ENCODE data around the gene GP5. TPM values are rescaled to one million over a fixed set of nuclear protein-coding genes. Genes with fewer than 3 reads are reported as not detected.

Gene GP5
- total RNA-seq, 1 donor from 2014 or later: 0.23 TPM

- TF ChIP-seq, protein P1, sequence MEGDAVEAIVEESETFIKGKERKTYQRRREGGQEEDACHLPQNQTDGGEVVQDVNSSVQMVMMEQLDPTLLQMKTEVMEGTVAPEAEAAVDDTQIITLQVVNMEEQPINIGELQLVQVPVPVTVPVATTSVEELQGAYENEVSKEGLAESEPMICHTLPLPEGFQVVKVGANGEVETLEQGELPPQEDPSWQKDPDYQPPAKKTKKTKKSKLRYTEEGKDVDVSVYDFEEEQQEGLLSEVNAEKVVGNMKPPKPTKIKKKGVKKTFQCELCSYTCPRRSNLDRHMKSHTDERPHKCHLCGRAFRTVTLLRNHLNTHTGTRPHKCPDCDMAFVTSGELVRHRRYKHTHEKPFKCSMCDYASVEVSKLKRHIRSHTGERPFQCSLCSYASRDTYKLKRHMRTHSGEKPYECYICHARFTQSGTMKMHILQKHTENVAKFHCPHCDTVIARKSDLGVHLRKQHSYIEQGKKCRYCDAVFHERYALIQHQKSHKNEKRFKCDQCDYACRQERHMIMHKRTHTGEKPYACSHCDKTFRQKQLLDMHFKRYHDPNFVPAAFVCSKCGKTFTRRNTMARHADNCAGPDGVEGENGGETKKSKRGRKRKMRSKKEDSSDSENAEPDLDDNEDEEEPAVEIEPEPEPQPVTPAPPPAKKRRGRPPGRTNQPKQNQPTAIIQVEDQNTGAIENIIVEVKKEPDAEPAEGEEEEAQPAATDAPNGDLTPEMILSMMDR (IDR thresholded peaks at IDR 0.05; ENCODE audit: unreplicated experiment): no peak
- no peak for DNase-seq (ENCODE audit: low spot score)
- no peaks in the 10 kb centered on the region for H3K9me3 Mint-ChIP-seq (ENCODE audit: unreplicated experiment)
- H3K27me3 Mint-ChIP-seq (ENCODE audit: unreplicated experiment): peaks cover 2% of the 10 kb centered on the region
- H3K27ac Mint-ChIP-seq (ENCODE audit: unreplicated experiment): no peak overlapping the region
- H3K4me3 Mint-ChIP-seq (ENCODE audit: unreplicated experiment): no peak overlapping the region
- peaks cover 24% of the 10 kb centered on the region for H3K4me1 Mint-ChIP-seq (ENCODE audit: unreplicated experiment)
- no peaks in the 10 kb centered on the region for H3K36me3 Mint-ChIP-seq (ENCODE audit: low read depth, unreplicated experiment)
Measured at GRCh38 chr3:194401346-194401745, 2.3 kb upstream of the GP5 start.

DNA sequence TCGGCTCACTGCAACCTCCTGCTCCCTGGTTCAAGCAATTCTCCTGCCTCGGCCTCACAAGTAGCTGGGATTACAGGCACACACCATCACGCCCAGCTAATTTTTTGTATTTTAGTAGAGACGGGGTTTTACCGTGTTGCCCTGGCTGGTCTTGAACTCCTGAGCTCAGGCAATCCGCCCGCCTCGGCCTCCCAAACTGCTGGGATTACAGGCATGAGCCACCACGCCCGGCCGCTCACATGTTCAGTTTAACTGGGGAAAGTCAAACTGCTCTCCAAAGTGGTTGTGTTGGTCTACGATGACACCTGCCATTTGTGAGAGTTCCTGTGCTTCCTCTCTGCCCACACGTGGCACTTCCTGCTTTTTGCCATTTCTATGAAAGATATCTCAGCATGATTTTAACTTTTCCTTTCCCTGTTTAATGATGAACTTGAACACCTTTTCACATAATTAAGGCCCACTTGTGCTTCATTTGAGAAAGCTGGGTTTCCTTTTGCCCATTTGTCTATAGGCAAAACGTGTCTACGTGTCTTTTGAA is 877 bp upstream of the GP5 start:
- no peak for DNase-seq (ENCODE audit: low spot score)
- Mint-ChIP-seq H3K36me3 (ENCODE audit: low read depth, unreplicated experiment) (no peaks in the 10 kb centered on the region), H3K27me3 (ENCODE audit: unreplicated experiment) (peaks cover 8% of the 10 kb centered on the region), H3K9me3 (ENCODE audit: unreplicated experiment) (no peaks in the 10 kb centered on the region), H3K4me1 (ENCODE audit: unreplicated experiment) (peaks cover 34% of the 10 kb centered on the region), H3K27ac (ENCODE audit: unreplicated experiment) (no peak overlapping the region), H3K4me3 (ENCODE audit: unreplicated experiment) (no peak overlapping the region)
- TF ChIP-seq, protein P1 (IDR thresholded peaks at IDR 0.05; ENCODE audit: unreplicated experiment): no peak

- DNase-seq (ENCODE audit: low spot score): no peak
Measured at GRCh38 chr3:194397757-194398312, 1.2 kb downstream of the GP5 start.

GRCh38 chr3:194396859-194397756 is 2.0 kb downstream of the GP5 start:
- H3K27me3 Mint-ChIP-seq (ENCODE audit: unreplicated experiment): peaks cover 10% of the 10 kb centered on the region
- no peak overlapping the region for H3K27ac Mint-ChIP-seq (ENCODE audit: unreplicated experiment)
- peaks cover 31% of the 10 kb centered on the region for H3K4me1 Mint-ChIP-seq (ENCODE audit: unreplicated experiment)
- no peaks in the 10 kb centered on the region for H3K36me3 Mint-ChIP-seq (ENCODE audit: low read depth, unreplicated experiment)
- no peak overlapping the region for H3K4me3 Mint-ChIP-seq (ENCODE audit: unreplicated experiment)
- TF ChIP-seq, protein P1 (IDR thresholded peaks at IDR 0.05; ENCODE audit: unreplicated experiment): no peak
- H3K9me3 Mint-ChIP-seq (ENCODE audit: unreplicated experiment): no peaks in the 10 kb centered on the region
- DNase-seq (ENCODE audit: low spot score): no peak

More at GRCh38 chr3:194397757-194398312, 1.2 kb downstream of the GP5 start:
- H3K4me1 Mint-ChIP-seq (ENCODE audit: unreplicated experiment): peaks cover 34% of the 10 kb centered on the region
- no peaks in the 10 kb centered on the region for H3K9me3 Mint-ChIP-seq (ENCODE audit: unreplicated experiment)
- peaks cover 10% of the 10 kb centered on the region for H3K27me3 Mint-ChIP-seq (ENCODE audit: unreplicated experiment)
- no peaks in the 10 kb centered on the region for H3K36me3 Mint-ChIP-seq (ENCODE audit: low read depth, unreplicated experiment)
- no peak overlapping the region for H3K4me3 Mint-ChIP-seq (ENCODE audit: unreplicated experiment)
- no peak overlapping the region for H3K27ac Mint-ChIP-seq (ENCODE audit: unreplicated experiment)
- TF ChIP-seq, protein P1 (IDR thresholded peaks at IDR 0.05; ENCODE audit: unreplicated experiment): no peak

GRCh38 chr3:194396539-194396858 is 2.6 kb downstream of the GP5 start:
- Mint-ChIP-seq H3K27me3 (ENCODE audit: unreplicated experiment) (peaks cover 10% of the 10 kb centered on the region), H3K27ac (ENCODE audit: unreplicated experiment) (no peak overlapping the region), H3K4me1 (ENCODE audit: unreplicated experiment) (peaks cover 31% of the 10 kb centered on the region), H3K36me3 (ENCODE audit: low read depth, unreplicated experiment) (no peaks in the 10 kb centered on the region), H3K9me3 (ENCODE audit: unreplicated experiment) (no peaks in the 10 kb centered on the region), H3K4me3 (ENCODE audit: unreplicated experiment) (no peak overlapping the region)
- TF ChIP-seq, protein P1 (IDR thresholded peaks at IDR 0.05; ENCODE audit: unreplicated experiment): no peak
- DNase-seq (ENCODE audit: low spot score): no peak
